IPS-15b (cell line): ENCODE data around the gene U2AF2.

ENCODE experiments used
- H3K27me3 ChIP-seq: one replicate; pipeline ENCODE4 v1.6.1; 2013; ENCODE audit warnings: low read length; ENCODE audit not compliant: control insufficient read depth, insufficient read depth
- H3K36me3 ChIP-seq: one replicate; pipeline ENCODE4 v1.6.1; 2013; ENCODE audit warnings: low read length; ENCODE audit not compliant: control insufficient read depth, insufficient read depth
- H3K4me1 ChIP-seq: one replicate; pipeline ENCODE4 v1.6.1; 2013; ENCODE audit warnings: mild to moderate bottlenecking, low read length; ENCODE audit not compliant: control insufficient read depth, insufficient read depth
- H3K4me3 ChIP-seq: one replicate; pipeline ENCODE4 v1.5.1; 2013; ENCODE audit warnings: low read depth, low read length
- H3K9ac ChIP-seq: one replicate; pipeline ENCODE4 v1.6.1; 2013; ENCODE audit warnings: low read depth, mild to moderate bottlenecking, low read length
- H3K9me3 ChIP-seq: one replicate; pipeline ENCODE4 v1.6.1; 2013; ENCODE audit warnings: mild to moderate bottlenecking, low read length; ENCODE audit not compliant: control insufficient read depth, insufficient read depth

Gene U2AF2

GRCh38 chr19:55691561-55692481, 37.0 kb downstream of the U2AF2 start:
- no peak overlapping the region for H3K9ac ChIP-seq

GRCh38 chr19:55692681-55693081, 37.8 kb downstream of the U2AF2 start:
- no peaks in the 10 kb centered on the region for H3K9me3 ChIP-seq
- H3K4me1 ChIP-seq: no peaks in the 10 kb centered on the region
- H3K4me3 ChIP-seq: no peak overlapping the region
- H3K36me3 ChIP-seq: peaks cover 67% of the 10 kb centered on the region
- no peak overlapping the region for H3K9ac ChIP-seq
- no peaks in the 10 kb centered on the region for H3K27me3 ChIP-seq

More at GRCh38 chr19:55691561-55692481, 37.0 kb downstream of the U2AF2 start:
- H3K27me3 ChIP-seq: no peaks in the 10 kb centered on the region
- no peak overlapping the region for H3K4me3 ChIP-seq
- no peaks in the 10 kb centered on the region for H3K9me3 ChIP-seq
- H3K4me1 ChIP-seq: no peaks in the 10 kb centered on the region
- H3K36me3 ChIP-seq: peaks cover 66% of the 10 kb centered on the region

- Histone ChIP-seq H3K4me3 (no peak overlapping the region), H3K4me1 (no peaks in the 10 kb centered on the region), H3K9me3 (no peaks in the 10 kb centered on the region), H3K9ac (no peak overlapping the region), H3K27me3 (no peaks in the 10 kb centered on the region), H3K36me3 (peaks cover 73% of the 10 kb centered on the region)
Observed at GRCh38 chr19:55693336-55693974, 38.6 kb downstream of the U2AF2 start.

GRCh38 chr19:55694241-55694655, 39.4 kb downstream of the U2AF2 start:
- H3K36me3 ChIP-seq: peaks cover 69% of the 10 kb centered on the region

GRCh38 chr19:55694656-55695491, 40.0 kb downstream of the U2AF2 start:
- Histone ChIP-seq H3K27me3 (no peaks in the 10 kb centered on the region), H3K4me1 (no peaks in the 10 kb centered on the region), H3K9ac (no peak overlapping the region), H3K9me3 (no peaks in the 10 kb centered on the region), H3K36me3 (peaks cover 65% of the 10 kb centered on the region), H3K4me3 (no peak overlapping the region)

More at GRCh38 chr19:55694241-55694655, 39.4 kb downstream of the U2AF2 start:
- Histone ChIP-seq H3K4me1 (no peaks in the 10 kb centered on the region), H3K9ac (no peak overlapping the region), H3K4me3 (no peak overlapping the region), H3K9me3 (no peaks in the 10 kb centered on the region), H3K27me3 (no peaks in the 10 kb centered on the region)

- H3K9me3 ChIP-seq: no peaks in the 10 kb centered on the region
- H3K4me1 ChIP-seq: no peaks in the 10 kb centered on the region
- H3K36me3 ChIP-seq: peaks cover 59% of the 10 kb centered on the region
- no peak overlapping the region for H3K9ac ChIP-seq
- no peaks in the 10 kb centered on the region for H3K27me3 ChIP-seq
- no peak overlapping the region for H3K4me3 ChIP-seq
Observed at GRCh38 chr19:55695511-55696290, 40.9 kb downstream of the U2AF2 start.

GRCh38 chr19:55696301-55697068, 41.6 kb downstream of the U2AF2 start:
- Histone ChIP-seq H3K4me1 (no peaks in the 10 kb centered on the region), H3K27me3 (no peaks in the 10 kb centered on the region), H3K4me3 (no peak overlapping the region), H3K9ac (no peak overlapping the region), H3K9me3 (no peaks in the 10 kb centered on the region), H3K36me3 (peaks cover 54% of the 10 kb centered on the region)

- Histone ChIP-seq H3K4me1 (no peaks in the 10 kb centered on the region), H3K27me3 (no peaks in the 10 kb centered on the region), H3K4me3 (no peak overlapping the region), H3K9ac (no peak overlapping the region), H3K9me3 (no peaks in the 10 kb centered on the region), H3K36me3 (peaks cover 50% of the 10 kb centered on the region)
Observed at GRCh38 chr19:55697069-55697440, 42.2 kb downstream of the U2AF2 start.

- H3K4me3 ChIP-seq: no peak overlapping the region
- peaks cover 46% of the 10 kb centered on the region for H3K36me3 ChIP-seq
- H3K9me3 ChIP-seq: no peaks in the 10 kb centered on the region
- no peaks in the 10 kb centered on the region for H3K4me1 ChIP-seq
- H3K27me3 ChIP-seq: no peaks in the 10 kb centered on the region
- H3K9ac ChIP-seq: no peak overlapping the region
Observed at GRCh38 chr19:55697698-55698097, 42.9 kb downstream of the U2AF2 start.

- no peak overlapping the region for H3K4me3 ChIP-seq
- H3K4me1 ChIP-seq: no peaks in the 10 kb centered on the region
- no peak overlapping the region for H3K9ac ChIP-seq
- no peaks in the 10 kb centered on the region for H3K9me3 ChIP-seq
- peaks cover 41% of the 10 kb centered on the region for H3K36me3 ChIP-seq
- no peaks in the 10 kb centered on the region for H3K27me3 ChIP-seq
Observed at GRCh38 chr19:55698256-55698655, 43.4 kb downstream of the U2AF2 start.
